Measurements from ENCODE around the gene ZNF433. TPM values are rescaled to one million over a fixed set of nuclear protein-coding genes. Genes with fewer than 3 reads are reported as not detected.

ZNF433 gene
- total RNA-seq, 1 donor from 2014 or later = 5.8 TPM

GRCh38 chr19:11986754-11987153 is 48.7 kb downstream of the ZNF433 start:
- no peak overlapping the region for H3K27ac Mint-ChIP-seq (ENCODE audit: unreplicated experiment)

GRCh38 chr19:11984986-11985385 is 50.5 kb downstream of the ZNF433 start:
- Mint-ChIP-seq H3K27me3 (ENCODE audit: low read depth) (peaks cover 2% of the 10 kb centered on the region), H3K9me3 (peaks cover 5% of the 10 kb centered on the region), H3K4me3 (peak overlapping the region; percentile 78), H3K36me3 (ENCODE audit: low read depth) (peaks cover 13% of the 10 kb centered on the region), H3K27ac (ENCODE audit: unreplicated experiment) (no peak overlapping the region), H3K4me1 (peaks cover 16% of the 10 kb centered on the region)
- peak; percentile 20 for DNase-seq (ENCODE audit: low read depth, low spot score)
- TF ChIP-seq, protein P1, sequence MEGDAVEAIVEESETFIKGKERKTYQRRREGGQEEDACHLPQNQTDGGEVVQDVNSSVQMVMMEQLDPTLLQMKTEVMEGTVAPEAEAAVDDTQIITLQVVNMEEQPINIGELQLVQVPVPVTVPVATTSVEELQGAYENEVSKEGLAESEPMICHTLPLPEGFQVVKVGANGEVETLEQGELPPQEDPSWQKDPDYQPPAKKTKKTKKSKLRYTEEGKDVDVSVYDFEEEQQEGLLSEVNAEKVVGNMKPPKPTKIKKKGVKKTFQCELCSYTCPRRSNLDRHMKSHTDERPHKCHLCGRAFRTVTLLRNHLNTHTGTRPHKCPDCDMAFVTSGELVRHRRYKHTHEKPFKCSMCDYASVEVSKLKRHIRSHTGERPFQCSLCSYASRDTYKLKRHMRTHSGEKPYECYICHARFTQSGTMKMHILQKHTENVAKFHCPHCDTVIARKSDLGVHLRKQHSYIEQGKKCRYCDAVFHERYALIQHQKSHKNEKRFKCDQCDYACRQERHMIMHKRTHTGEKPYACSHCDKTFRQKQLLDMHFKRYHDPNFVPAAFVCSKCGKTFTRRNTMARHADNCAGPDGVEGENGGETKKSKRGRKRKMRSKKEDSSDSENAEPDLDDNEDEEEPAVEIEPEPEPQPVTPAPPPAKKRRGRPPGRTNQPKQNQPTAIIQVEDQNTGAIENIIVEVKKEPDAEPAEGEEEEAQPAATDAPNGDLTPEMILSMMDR (conservative IDR thresholded peaks at IDR 0.05) = peak; percentile 41

More at GRCh38 chr19:11986754-11987153, 48.7 kb downstream of the ZNF433 start:
- peaks cover 16% of the 10 kb centered on the region for H3K4me1 Mint-ChIP-seq
- H3K9me3 Mint-ChIP-seq = peaks cover 2% of the 10 kb centered on the region
- H3K27me3 Mint-ChIP-seq (ENCODE audit: low read depth) = peaks cover 2% of the 10 kb centered on the region
- H3K4me3 Mint-ChIP-seq = peak overlapping the region; percentile 99
- TF ChIP-seq, protein P1 (conservative IDR thresholded peaks at IDR 0.05) = no peak
- peaks cover 18% of the 10 kb centered on the region for H3K36me3 Mint-ChIP-seq (ENCODE audit: low read depth)
- DNase-seq (ENCODE audit: low read depth, low spot score) = no peak

GRCh38 chr19:11982526-11982925 is 53.0 kb downstream of the ZNF433 start:
- Mint-ChIP-seq H3K27ac (ENCODE audit: unreplicated experiment) (no peak overlapping the region), H3K27me3 (ENCODE audit: low read depth) (peaks cover 2% of the 10 kb centered on the region), H3K4me1 (peaks cover 5% of the 10 kb centered on the region), H3K36me3 (ENCODE audit: low read depth) (peaks cover 37% of the 10 kb centered on the region), H3K9me3 (peaks cover 21% of the 10 kb centered on the region), H3K4me3 (no peak overlapping the region)
- TF ChIP-seq, protein P1 (conservative IDR thresholded peaks at IDR 0.05) = no peak
- no peak for DNase-seq (ENCODE audit: low read depth, low spot score)

GRCh38 chr19:11979527-11979926 is 56.0 kb downstream of the ZNF433 start:
- Mint-ChIP-seq H3K27ac (ENCODE audit: unreplicated experiment) (no peak overlapping the region), H3K36me3 (ENCODE audit: low read depth) (peaks cover 53% of the 10 kb centered on the region), H3K9me3 (peaks cover 30% of the 10 kb centered on the region)

DNA sequence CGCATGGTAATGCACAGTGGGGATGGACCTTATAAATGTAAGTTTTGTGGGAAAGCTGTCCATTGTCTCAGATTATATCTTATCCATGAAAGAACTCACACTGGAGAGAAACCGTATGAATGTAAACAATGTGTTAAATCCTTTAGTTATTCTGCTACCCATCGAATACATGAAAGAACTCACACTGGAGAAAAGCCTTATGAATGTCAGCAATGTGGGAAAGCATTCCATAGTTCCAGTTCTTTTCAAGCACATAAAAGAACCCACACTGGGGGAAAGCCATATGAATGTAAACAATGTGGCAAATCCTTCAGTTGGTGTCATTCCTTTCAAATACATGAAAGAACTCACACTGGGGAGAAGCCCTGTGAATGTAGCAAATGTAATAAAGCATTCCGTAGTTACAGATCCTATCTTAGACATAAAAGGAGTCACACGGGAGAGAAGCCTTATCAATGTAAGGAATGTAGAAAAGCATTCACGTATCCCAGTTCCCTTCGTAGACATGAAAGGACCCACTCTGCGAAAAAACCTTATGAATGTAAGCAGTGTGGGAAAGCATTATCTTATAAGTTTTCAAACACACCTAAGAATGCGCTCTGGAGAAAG is 56.9 kb downstream of the ZNF433 start:
- peaks cover 58% of the 10 kb centered on the region for H3K36me3 Mint-ChIP-seq (ENCODE audit: low read depth)
- DNase-seq (ENCODE audit: low read depth, low spot score) = no peak
- H3K9me3 Mint-ChIP-seq = peaks cover 34% of the 10 kb centered on the region
- no peaks in the 10 kb centered on the region for H3K4me1 Mint-ChIP-seq
- TF ChIP-seq, protein P1 (conservative IDR thresholded peaks at IDR 0.05) = no peak
- H3K27ac Mint-ChIP-seq (ENCODE audit: unreplicated experiment) = no peak overlapping the region
- H3K4me3 Mint-ChIP-seq = no peak overlapping the region
- H3K27me3 Mint-ChIP-seq (ENCODE audit: low read depth) = no peaks in the 10 kb centered on the region

More at GRCh38 chr19:11979527-11979926, 56.0 kb downstream of the ZNF433 start:
- TF ChIP-seq, protein P1 (conservative IDR thresholded peaks at IDR 0.05) = no peak
- DNase-seq (ENCODE audit: low read depth, low spot score) = no peak
- no peak overlapping the region for H3K4me3 Mint-ChIP-seq
- H3K4me1 Mint-ChIP-seq = no peaks in the 10 kb centered on the region
- H3K27me3 Mint-ChIP-seq (ENCODE audit: low read depth) = no peaks in the 10 kb centered on the region
